Trophoblast cell (in vitro differentiated cells and primary cell): ENCODE results near the gene JPH3.
A peak's percentile ranks its signal among the peaks of the same experiment; 100 is the strongest.

Experiments
- DNase-seq, 2 donors: peaks; one replicate each; pipeline ENCODE4 v3.0.0-alpha.2; 2016
- H2AFZ ChIP-seq: 2 replicates; pipeline ENCODE4 v1.6.1; 2013; ENCODE audit warnings: low read length, moderate library complexity, mild to moderate bottlenecking; ENCODE audit not compliant: insufficient read depth, poor library complexity
- H2AK5ac ChIP-seq: 2 replicates; pipeline ENCODE4 v1.6.1; 2013; ENCODE audit warnings: mild to moderate bottlenecking, low read length
- H2BK120ac ChIP-seq: 2 replicates; pipeline ENCODE4 v1.6.1; 2013; ENCODE audit warnings: low read length, mild to moderate bottlenecking, moderate library complexity; ENCODE audit not compliant: insufficient read depth, poor library complexity
- H2BK12ac ChIP-seq: 2 replicates; pipeline ENCODE4 v1.6.1; 2013; ENCODE audit warnings: mild to moderate bottlenecking, low read length, moderate library complexity
- H2BK5ac ChIP-seq: 2 replicates; pipeline ENCODE4 v1.6.1; 2013; ENCODE audit warnings: low read length, low read depth, moderate library complexity, mild to moderate bottlenecking; ENCODE audit not compliant: poor library complexity
- H3K14ac ChIP-seq: 2 replicates; pipeline ENCODE4 v1.6.1; 2013; ENCODE audit warnings: mild to moderate bottlenecking, low read length
- H3K18ac ChIP-seq: 2 replicates; pipeline ENCODE4 v1.6.1; 2013; ENCODE audit warnings: mild to moderate bottlenecking, low read length
- H3K23ac ChIP-seq: 2 replicates; pipeline ENCODE4 v1.6.1; 2013; ENCODE audit warnings: low read length
- H3K27ac ChIP-seq: 2 replicates; pipeline ENCODE4 v1.5.1; 2013; ENCODE audit warnings: low read depth, mild to moderate bottlenecking, inconsistent platforms, low read length, moderate library complexity
- H3K27me3 ChIP-seq: 2 replicates; pipeline ENCODE4 v1.6.1; 2013; ENCODE audit warnings: inconsistent platforms, mild to moderate bottlenecking, low read length, moderate library complexity; ENCODE audit not compliant: insufficient read depth
- H3K36me3 ChIP-seq, 2 experiments: 1 replicate in 1 of 2; 2 replicates in 1 of 2; pipeline ENCODE4 v1.6.1; 2013; ENCODE audit warnings: low read length in 2 of 2, mild to moderate bottlenecking in 2 of 2, moderate library complexity in 1 of 2; ENCODE audit not compliant: insufficient read depth in 2 of 2, control insufficient read depth in 1 of 2
- H3K4ac ChIP-seq: 2 replicates; pipeline ENCODE4 v1.6.1; 2013; ENCODE audit warnings: low read depth, mild to moderate bottlenecking, low read length, moderate library complexity
- H3K4me1 ChIP-seq, 2 experiments: 1 replicate in 1 of 2; 2 replicates in 1 of 2; pipeline ENCODE4 v1.6.1; 2013; ENCODE audit warnings: low read length in 2 of 2, mild to moderate bottlenecking in 2 of 2, moderate library complexity in 1 of 2; ENCODE audit not compliant: insufficient read depth in 2 of 2, control insufficient read depth in 1 of 2
- H3K4me2 ChIP-seq: 2 replicates; pipeline ENCODE4 v1.6.1; 2013; ENCODE audit warnings: inconsistent platforms, mild to moderate bottlenecking, low read length, moderate library complexity
- H3K4me3 ChIP-seq: 2 replicates; pipeline ENCODE4 v1.5.1; 2013; ENCODE audit warnings: mild to moderate bottlenecking, low read depth, low read length, inconsistent platforms
- H3K79me1 ChIP-seq: one replicate; pipeline ENCODE4 v1.6.1; 2013; ENCODE audit warnings: low read length
- H3K79me2 ChIP-seq: 2 replicates; pipeline ENCODE4 v1.6.1; 2013; ENCODE audit warnings: low read length, mild to moderate bottlenecking; ENCODE audit not compliant: control insufficient read depth, insufficient read depth, poor library complexity
- H3K9ac ChIP-seq: 2 replicates; pipeline ENCODE4 v1.6.1; 2013; ENCODE audit warnings: mild to moderate bottlenecking, low read length
- H3K9me3 ChIP-seq: 2 replicates; pipeline ENCODE4 v1.6.1; 2013; ENCODE audit warnings: low read depth, mild to moderate bottlenecking, control low read depth, inconsistent platforms, low read length; ENCODE audit not compliant: insufficient read depth
- H4K12ac ChIP-seq: 2 replicates; pipeline ENCODE4 v1.6.1; 2013; ENCODE audit warnings: low read depth, mild to moderate bottlenecking, low read length, moderate library complexity
- H4K8ac ChIP-seq: 2 replicates; pipeline ENCODE4 v1.6.1; 2013; ENCODE audit warnings: low read depth, mild to moderate bottlenecking, low read length, moderate library complexity
- H4K91ac ChIP-seq: one replicate; pipeline ENCODE4 v1.6.1; 2013; ENCODE audit warnings: low read depth, mild to moderate bottlenecking, low read length, moderate library complexity
- WGBS: extraction: QIAGEN DNeasy Blood & Tissue Kit; methylation state at CpG from one replicate; pipeline ENCODE4 v1.1.7; 2013; ENCODE audit warnings: missing lambda C conversion rate; ENCODE audit not compliant: insufficient read length, insufficient coverage; ENCODE audit errors: extremely low coverage; 5-methylcytosine and 5-hydroxymethylcytosine counted together

JPH3 gene

DNA sequence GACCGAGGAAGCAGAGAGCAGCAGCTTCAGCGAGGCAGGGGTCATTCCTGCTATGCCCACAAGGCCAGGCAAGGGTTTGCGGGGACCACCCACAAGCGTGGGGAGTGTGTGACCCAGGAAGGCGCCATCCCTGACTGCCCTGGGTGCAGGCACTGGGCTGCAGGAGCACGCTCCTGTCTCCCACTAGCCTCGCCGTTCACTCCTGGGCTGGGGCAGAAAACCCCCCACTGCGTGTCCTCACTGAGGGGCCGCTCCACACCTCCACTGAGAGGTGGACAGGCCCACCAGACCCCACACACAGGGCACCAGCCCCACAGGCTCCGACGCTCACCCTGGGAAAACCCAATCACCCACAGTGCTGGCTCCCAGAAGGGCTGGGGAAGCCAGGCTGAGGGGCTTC, 107.4 kb downstream of the JPH3 start:
- Histone ChIP-seq H2AK5ac (no peak overlapping the region), H4K12ac (no peak overlapping the region), H4K91ac (no peak overlapping the region), H3K23ac (no peak overlapping the region), H3K4me1 (no peaks in the 10 kb centered on the region), H3K79me2 (no peaks in the 10 kb centered on the region), H3K4ac (no peak overlapping the region), H3K79me1 (no peaks in the 10 kb centered on the region), H2BK12ac (no peak overlapping the region), H3K36me3 (peaks cover 44 to 45% of the 10 kb centered on the region in 2 experiments), H2BK120ac (no peak overlapping the region), H3K18ac (no peak overlapping the region), H2AFZ (no peak overlapping the region), H3K14ac (no peak overlapping the region), H4K8ac (no peak overlapping the region), H3K27me3 (no peaks in the 10 kb centered on the region), H3K4me2 (no peak overlapping the region), H3K4me3 (no peak overlapping the region), H3K27ac (no peak overlapping the region), H3K9me3 (peaks cover 2% of the 10 kb centered on the region), H3K9ac (no peak overlapping the region), H2BK5ac (no peak overlapping the region)
- no peak for DNase-seq
- no CpG with 5 or more reads among the region's 12 CpGs for WGBS

DNA sequence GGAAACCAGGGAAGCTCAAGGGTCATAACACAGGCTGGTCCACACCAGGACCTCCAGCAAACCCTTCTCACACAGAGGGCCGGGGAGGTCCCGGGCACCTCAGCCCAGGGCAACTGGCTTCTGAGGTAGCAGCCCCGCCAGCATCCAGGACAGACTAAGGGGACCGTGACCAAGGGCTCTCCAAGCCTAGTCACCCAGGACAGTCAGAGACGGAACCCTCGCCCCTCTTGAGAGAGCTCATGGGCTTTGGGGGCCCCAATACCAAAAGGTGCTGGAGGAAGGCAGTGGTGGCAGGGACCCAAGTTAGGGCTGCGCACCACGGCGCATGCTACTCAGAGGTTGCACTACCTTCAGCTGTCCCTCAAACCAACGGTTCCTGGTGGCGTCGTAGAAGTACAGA, 108.6 kb downstream of the JPH3 start:
- H4K91ac ChIP-seq: no peak overlapping the region
- H3K4me1 ChIP-seq: no peaks in the 10 kb centered on the region
- H3K27ac ChIP-seq: no peak overlapping the region
- no peak overlapping the region for H3K4me2 ChIP-seq
- no peak overlapping the region for H2BK12ac ChIP-seq
- no peak for DNase-seq
- H2BK120ac ChIP-seq: no peak overlapping the region
- no peak overlapping the region for H2AK5ac ChIP-seq
- no peaks in the 10 kb centered on the region for H3K79me2 ChIP-seq
- no peaks in the 10 kb centered on the region for H3K79me1 ChIP-seq
- H2AFZ ChIP-seq: no peak overlapping the region
- no peak overlapping the region for H3K14ac ChIP-seq
- no peaks in the 10 kb centered on the region for H3K27me3 ChIP-seq
- no peak overlapping the region for H4K8ac ChIP-seq
- no peak overlapping the region for H3K9ac ChIP-seq
- no peak overlapping the region for H3K23ac ChIP-seq
- H3K18ac ChIP-seq: no peak overlapping the region
- no peak overlapping the region for H4K12ac ChIP-seq
- H3K36me3 ChIP-seq: peaks cover 45 to 50% of the 10 kb centered on the region in 2 experiments
- no peak overlapping the region for H3K4me3 ChIP-seq
- no peak overlapping the region for H3K4ac ChIP-seq
- H3K9me3 ChIP-seq: peaks cover 4% of the 10 kb centered on the region
- WGBS: no CpG with 5 or more reads among the region's 12 CpGs
- no peak overlapping the region for H2BK5ac ChIP-seq

DNA sequence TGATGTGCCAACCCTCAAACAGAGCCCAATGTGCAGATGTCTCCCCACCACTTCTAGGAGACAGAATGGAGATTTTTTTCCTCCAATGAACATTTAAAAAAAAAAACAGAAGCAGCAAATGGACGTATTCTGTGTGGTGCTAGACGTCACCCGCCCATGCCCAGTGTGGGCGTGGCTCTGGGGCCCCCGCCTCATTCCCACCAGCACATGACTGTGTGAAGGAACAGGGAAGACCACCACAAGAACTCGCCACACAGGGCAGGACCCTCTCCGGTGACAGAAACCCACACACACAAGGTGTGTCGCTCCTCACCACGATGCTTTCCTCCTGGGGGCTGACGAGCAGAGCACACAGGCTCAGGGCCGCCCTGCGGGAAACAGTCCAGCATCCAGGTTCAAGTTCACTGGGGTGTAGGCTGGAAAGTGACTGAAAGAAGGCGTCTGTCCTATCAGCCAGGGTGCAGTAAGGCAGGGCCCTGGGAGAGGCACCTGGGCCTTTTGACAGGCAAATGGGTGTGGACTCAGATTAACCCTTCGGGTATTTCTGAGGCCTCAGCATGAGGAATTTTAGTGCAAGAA, 110.0 kb downstream of the JPH3 start:
- Histone ChIP-seq H4K8ac (no peak overlapping the region), H3K18ac (no peak overlapping the region), H2AK5ac (no peak overlapping the region), H2AFZ (no peak overlapping the region), H3K14ac (no peak overlapping the region), H4K12ac (no peak overlapping the region), H3K27me3 (no peaks in the 10 kb centered on the region), H3K27ac (no peak overlapping the region), H3K4me3 (peak overlapping the region; percentile 5), H3K79me1 (no peaks in the 10 kb centered on the region), H3K9ac (no peak overlapping the region), H3K4me1 (no peaks in the 10 kb centered on the region), H3K36me3 (peaks cover 40 to 46% of the 10 kb centered on the region in 2 experiments), H3K4ac (no peak overlapping the region), H3K9me3 (peaks cover 2% of the 10 kb centered on the region), H4K91ac (no peak overlapping the region), H2BK5ac (no peak overlapping the region), H2BK120ac (no peak overlapping the region), H3K4me2 (no peak overlapping the region), H3K23ac (no peak overlapping the region), H3K79me2 (no peaks in the 10 kb centered on the region), H2BK12ac (no peak overlapping the region)
- no CpG with 5 or more reads among the region's 14 CpGs for WGBS
- DNase-seq: no peak

DNA sequence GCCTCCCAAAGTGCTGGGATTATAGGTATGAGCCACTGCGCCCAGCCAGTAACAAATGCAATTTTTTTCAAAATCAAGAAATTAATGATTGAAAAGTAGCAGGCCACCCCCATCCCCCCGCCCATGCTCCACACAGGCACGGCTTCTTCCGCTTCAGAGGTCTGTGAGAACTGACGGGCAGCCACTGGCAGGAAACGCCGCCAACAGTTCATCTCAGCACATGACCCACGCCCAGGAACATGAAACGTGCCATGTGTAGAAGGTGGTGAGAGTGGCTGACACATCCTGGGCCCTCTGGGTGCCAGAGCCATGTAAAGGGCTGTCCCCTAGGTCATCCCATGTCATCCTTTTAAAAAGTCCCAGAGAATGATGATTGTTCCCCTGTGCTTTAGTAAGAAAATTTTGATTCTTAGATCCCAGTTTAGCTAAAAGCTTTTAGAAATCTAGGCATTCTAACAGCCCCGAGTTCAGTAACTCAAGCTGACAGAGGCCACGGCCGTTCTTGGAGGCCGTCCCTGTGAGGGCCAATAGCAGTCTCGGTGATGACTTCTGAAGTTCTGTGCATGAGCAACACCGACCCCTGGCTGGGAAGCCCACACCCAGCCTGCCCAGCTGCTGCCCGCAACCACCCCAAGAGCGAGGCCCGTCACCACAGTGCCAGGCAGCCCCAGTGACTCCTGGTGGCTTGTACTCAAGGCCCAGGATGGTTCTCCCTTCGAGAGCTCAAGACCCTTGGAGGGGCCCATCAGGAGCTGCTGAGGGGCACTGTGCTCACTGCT, 111.3 kb downstream of the JPH3 start:
- Histone ChIP-seq H4K8ac (no peak overlapping the region), H3K23ac (no peak overlapping the region), H3K9ac (no peak overlapping the region), H3K79me1 (no peaks in the 10 kb centered on the region), H3K79me2 (no peaks in the 10 kb centered on the region), H3K14ac (no peak overlapping the region), H3K27ac (no peak overlapping the region), H3K18ac (no peak overlapping the region), H2BK5ac (no peak overlapping the region), H3K4me2 (no peak overlapping the region), H2BK12ac (no peak overlapping the region), H3K4me1 (no peaks in the 10 kb centered on the region), H3K4ac (no peak overlapping the region), H3K27me3 (no peaks in the 10 kb centered on the region), H2AK5ac (no peak overlapping the region), H4K12ac (no peak overlapping the region), H3K4me3 (no peak overlapping the region), H2BK120ac (no peak overlapping the region), H3K9me3 (peaks cover 2% of the 10 kb centered on the region), H4K91ac (no peak overlapping the region), H2AFZ (no peak overlapping the region), H3K36me3 (peaks cover 27 to 35% of the 10 kb centered on the region in 2 experiments)
- DNase-seq: no peak
- WGBS: no CpG with 5 or more reads among the region's 19 CpGs
